SIG-M5 (cell line): ENCODE measurements around the gene LINC00632.
"Not testable (repeated sequence)": the region's sequence is repeated elsewhere in the genome, so short reads cannot be mapped to it uniquely, and the experiment has no call there.

Experiments
- DNase-seq: peaks from one replicate; lab custom pipeline; 2025; lab: John Stamatoyannopoulos, UW

LINC00632 gene

GRCh38 chrX:140709421-140709846, at the start of gene LINC00632:
Gene LINC00632, plus strand, starts transcription at chrX:140709759.
- DNase-seq: no peak

GRCh38 chrX:140661643-140662042, 47.9 kb upstream of the LINC00632 start:
- no peak for DNase-seq

GRCh38 chrX:140664939-140665338, 44.6 kb upstream of the LINC00632 start:
- DNase-seq: no peak

GRCh38 chrX:140672840-140673731, 36.5 kb upstream of the LINC00632 start:
- DNase-seq: no peak

GRCh38 chrX:140687706-140688105, 21.9 kb upstream of the LINC00632 start:
- DNase-seq: no peak

- DNase-seq: not testable (repeated sequence)
Measured at GRCh38 chrX:140691596-140691995, 18.0 kb upstream of the LINC00632 start.

GRCh38 chrX:140697618-140698017, 11.9 kb upstream of the LINC00632 start:
- no peak for DNase-seq

GRCh38 chrX:140701480-140701879, 8.1 kb upstream of the LINC00632 start:
- no peak for DNase-seq

- DNase-seq: no peak
Measured at GRCh38 chrX:140710710-140711109, 1.2 kb downstream of the LINC00632 start.

- no peak for DNase-seq
Measured at GRCh38 chrX:140711894-140712293, 2.3 kb downstream of the LINC00632 start.

- no peak for DNase-seq
Measured at GRCh38 chrX:140712413-140713173, 3.0 kb downstream of the LINC00632 start.

GRCh38 chrX:140713174-140713539, 3.6 kb downstream of the LINC00632 start:
- no peak for DNase-seq

GRCh38 chrX:140715787-140716186, 6.2 kb downstream of the LINC00632 start:
- DNase-seq: no peak

GRCh38 chrX:140723121-140723715, 13.7 kb downstream of the LINC00632 start:
- DNase-seq: no peak

- DNase-seq: no peak
Measured at GRCh38 chrX:140724309-140724708, 14.8 kb downstream of the LINC00632 start.

- DNase-seq: no peak
Measured at GRCh38 chrX:140724736-140725135, 15.2 kb downstream of the LINC00632 start.

GRCh38 chrX:140725500-140725899, 15.9 kb downstream of the LINC00632 start:
- DNase-seq: no peak

GRCh38 chrX:140733766-140734342, 24.3 kb downstream of the LINC00632 start:
- no peak for DNase-seq

- DNase-seq: no peak
Measured at GRCh38 chrX:140744085-140744484, 34.5 kb downstream of the LINC00632 start.

GRCh38 chrX:140756941-140757340, 47.4 kb downstream of the LINC00632 start:
- DNase-seq: no peak

GRCh38 chrX:140762061-140762460, 52.5 kb downstream of the LINC00632 start:
- DNase-seq: no peak

- no peak for DNase-seq
Measured at GRCh38 chrX:140764401-140764919, 54.9 kb downstream of the LINC00632 start.
